ENCODE results near the gene TAS2R46.
"Not testable (repeated sequence)": the region's sequence is repeated elsewhere in the genome, so short reads cannot be mapped to it uniquely, and the experiment has no call there.

Gene TAS2R46

DNA sequence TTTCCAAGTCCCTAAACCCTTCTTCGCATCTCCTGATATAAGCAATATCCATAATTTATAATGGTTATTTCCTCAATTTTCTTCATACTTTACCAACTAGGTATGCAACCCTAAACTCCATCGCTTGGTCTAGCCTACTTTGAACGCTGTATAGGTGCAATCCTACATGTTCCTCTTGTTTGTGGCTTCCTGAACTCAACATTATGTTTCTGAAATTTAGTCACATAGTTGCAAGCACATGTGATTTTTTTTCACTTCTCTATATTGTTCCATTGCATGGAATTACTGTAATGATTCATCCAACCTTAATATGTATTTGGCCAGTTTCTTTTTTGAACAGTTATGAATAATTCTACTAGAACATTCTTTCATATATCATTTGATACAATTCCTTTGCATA is 28.1 kb downstream of the TAS2R46 start:
- DNase-seq: not testable (repeated sequence)

DNA sequence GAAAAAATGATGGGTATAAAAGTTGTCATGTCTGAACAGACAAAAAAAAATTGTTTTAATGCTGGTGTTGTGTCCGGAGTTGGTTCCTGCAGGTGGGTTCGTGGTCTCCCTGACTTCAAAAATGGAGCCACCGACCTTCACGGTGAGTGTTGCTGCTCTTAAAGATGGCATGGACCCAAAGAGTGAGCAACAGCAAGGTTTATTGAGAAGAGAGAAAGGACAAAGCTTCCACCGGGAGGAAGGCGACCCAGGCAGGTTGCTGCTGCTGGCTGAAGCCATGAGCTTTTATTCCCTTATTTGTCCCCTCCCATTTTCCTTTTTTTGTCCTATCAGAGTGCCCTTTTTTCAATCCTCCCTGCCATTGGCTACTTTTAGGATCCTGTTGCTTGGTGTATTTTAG is 30.8 kb downstream of the TAS2R46 start, which contains the start of gene TAS2R31:
Gene TAS2R31, minus strand, starts transcription at position 101 of the 400 bp plus-strand sequence. Its CDS starts 72 bp downstream, at position 29.
- no peak for DNase-seq

DNA sequence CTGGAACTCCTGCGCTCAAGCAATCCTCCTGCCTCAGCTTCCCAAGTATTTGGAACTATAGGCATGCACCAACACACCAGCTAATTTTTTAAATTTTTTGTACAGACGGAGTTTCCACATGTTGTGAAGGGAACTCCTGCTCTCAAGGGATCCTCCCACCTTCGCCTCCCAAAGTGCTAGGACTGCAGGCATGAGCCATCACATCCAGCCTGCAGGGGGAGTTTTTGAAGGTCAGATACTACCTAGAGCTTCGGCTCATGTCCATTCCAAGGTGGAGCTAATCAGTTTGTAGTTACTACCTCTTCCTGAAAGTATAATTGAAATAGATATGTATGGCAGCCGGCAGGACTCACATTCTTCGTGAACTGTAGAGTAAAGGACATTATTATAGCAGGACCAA is 36.0 kb downstream of the TAS2R46 start:
- no peak for DNase-seq

- DNase-seq: no peak
Measured at GRCh38 chr12:11023387-11023786, 38.7 kb downstream of the TAS2R46 start.

- DNase-seq: no peak
Measured at GRCh38 chr12:11022520-11022919, 39.6 kb downstream of the TAS2R46 start, which contains the start of gene TAS2R19. Gene TAS2R19 (minus strand): TSS chr12:11022620. CDS start chr12:11022571, 49 bp downstream.

GRCh38 chr12:11016937-11017336 is 45.2 kb downstream of the TAS2R46 start:
- DNase-seq: no peak

GRCh38 chr12:11015775-11016430 is 46.2 kb downstream of the TAS2R46 start:
- DNase-seq: no peak

DNA sequence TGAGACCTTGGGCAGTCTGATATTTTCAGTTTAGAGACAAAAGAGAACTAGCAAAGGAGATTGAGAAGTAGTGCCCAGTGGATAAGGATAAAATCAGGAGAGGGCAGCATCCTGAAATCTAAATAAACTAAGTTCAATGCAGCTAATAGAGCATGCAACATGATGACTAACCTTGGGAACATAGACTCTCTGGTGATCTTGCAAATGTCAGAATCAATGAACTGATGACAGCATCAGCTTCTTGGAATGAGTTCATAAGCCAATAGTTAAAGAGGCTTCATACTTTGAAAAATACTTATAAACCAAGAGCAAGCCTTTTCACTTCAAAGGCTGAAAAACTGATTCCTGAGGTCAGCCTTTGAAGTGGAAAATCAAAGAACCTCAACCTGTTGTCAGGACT is 47.9 kb downstream of the TAS2R46 start:
- DNase-seq: no peak
